Measurements from ENCODE around the gene AREL1.
"Not testable (repeated sequence)": the region's sequence is repeated elsewhere in the genome, so short reads cannot be mapped to it uniquely, and the experiment has no call there.

AREL1 gene

GRCh38 chr14:74712499-74713394, at the start of gene AREL1, which contains the start of gene FCF1:
TSS of gene AREL1 (minus strand) at chr14:74713080. CDS start at chr14:74685615, 27,465 bp downstream.
TSS of gene FCF1 (plus strand) at chr14:74713144. CDS start at chr14:74713198, 54 bp downstream.
- no peak for DNase-seq

- DNase-seq: not testable (repeated sequence)
These were observed 45.6 kb upstream of the AREL1 start for GRCh38 chr14:74758505-74758904.

GRCh38 chr14:74756326-74756725, 43.4 kb upstream of the AREL1 start:
- DNase-seq: no peak

- no peak for DNase-seq
These were observed 42.0 kb upstream of the AREL1 start for GRCh38 chr14:74754899-74755298.

- DNase-seq: no peak
These were observed 41.3 kb upstream of the AREL1 start for GRCh38 chr14:74754157-74754556.

GRCh38 chr14:74747237-74747636, 34.4 kb upstream of the AREL1 start:
- DNase-seq: no peak

- DNase-seq: no peak
These were observed 26.6 kb upstream of the AREL1 start for GRCh38 chr14:74739293-74740030.

GRCh38 chr14:74737753-74738325, 25.0 kb upstream of the AREL1 start:
- DNase-seq: no peak

GRCh38 chr14:74735125-74735524, 22.2 kb upstream of the AREL1 start:
- no peak for DNase-seq

GRCh38 chr14:74733221-74733620, 20.3 kb upstream of the AREL1 start:
- no peak for DNase-seq

- no peak for DNase-seq
These were observed 19.5 kb upstream of the AREL1 start for GRCh38 chr14:74732387-74732786.

- DNase-seq: no peak
These were observed 10.3 kb upstream of the AREL1 start for GRCh38 chr14:74723134-74723533.

GRCh38 chr14:74720526-74720925, 7.6 kb upstream of the AREL1 start:
- DNase-seq: no peak

- no peak for DNase-seq
These were observed 485 bp upstream of the AREL1 start for GRCh38 chr14:74713395-74713735.

- DNase-seq: no peak
These were observed 1.2 kb downstream of the AREL1 start for GRCh38 chr14:74711651-74712050.

GRCh38 chr14:74710480-74710879, 2.4 kb downstream of the AREL1 start:
- DNase-seq: no peak

GRCh38 chr14:74705613-74706500, 7.0 kb downstream of the AREL1 start:
- DNase-seq: no peak

- no peak for DNase-seq
These were observed 8.2 kb downstream of the AREL1 start for GRCh38 chr14:74704656-74705055.

GRCh38 chr14:74703043-74703442, 9.8 kb downstream of the AREL1 start:
- no peak for DNase-seq

- DNase-seq: no peak
These were observed 10.6 kb downstream of the AREL1 start for GRCh38 chr14:74702293-74702692.

GRCh38 chr14:74698465-74698864, 14.4 kb downstream of the AREL1 start:
- DNase-seq: no peak

- DNase-seq: no peak
These were observed 14.9 kb downstream of the AREL1 start for GRCh38 chr14:74697976-74698375.

GRCh38 chr14:74697543-74697942, 15.3 kb downstream of the AREL1 start:
- DNase-seq: no peak

All from SW 1271 (cell line).